HG03439 (cell line): ENCODE data around the gene FOSL2.

ENCODE experiments used
- ATAC-seq: cut with Tn5 transposase; IDR thresholded peaks from one replicate; pipeline ENCODE4 v1.9.1; 2021; ENCODE audit warnings: mild to moderate bottlenecking, moderate library complexity; ENCODE audit not compliant: unreplicated experiment

FOSL2 gene

DNA sequence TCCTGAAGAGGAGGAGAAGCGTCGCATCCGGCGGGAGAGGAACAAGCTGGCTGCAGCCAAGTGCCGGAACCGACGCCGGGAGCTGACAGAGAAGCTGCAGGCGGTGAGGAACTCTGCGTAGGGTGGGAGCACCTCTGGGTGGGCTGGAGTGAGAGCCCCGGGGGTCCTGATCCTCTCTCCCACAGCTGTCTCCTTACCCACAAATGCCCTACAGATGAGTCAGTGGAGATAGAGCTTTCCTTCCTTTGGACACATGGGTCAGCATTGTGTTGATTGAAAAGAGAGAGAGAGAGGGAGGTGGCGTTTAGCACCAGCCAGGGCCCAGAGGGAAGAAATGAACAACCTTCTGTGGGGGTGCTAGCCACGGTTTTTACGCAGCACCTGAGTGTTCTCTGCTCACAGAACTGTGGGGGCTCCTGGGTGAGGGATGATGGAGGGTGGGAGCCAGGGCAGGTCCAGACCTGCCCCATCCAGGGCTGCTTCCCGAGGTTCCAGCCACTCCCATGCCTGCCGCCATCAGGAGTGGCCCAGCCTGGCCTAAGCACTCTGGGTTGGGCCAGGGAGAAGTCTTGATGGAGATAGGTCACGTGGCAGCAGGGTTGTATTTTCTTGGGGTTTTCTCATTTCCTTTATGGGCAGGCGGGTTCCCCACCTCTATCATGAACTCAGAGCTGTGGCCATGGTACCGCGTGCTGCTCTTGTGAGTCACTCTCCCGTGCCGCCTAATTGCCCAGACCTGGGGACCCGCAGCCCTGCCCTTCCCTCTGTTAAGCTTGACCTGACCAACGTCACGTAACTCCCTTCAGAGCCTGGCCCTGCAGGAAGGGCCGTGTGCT is 16.3 kb downstream of the FOSL2 start:
- ATAC-seq: no peak

GRCh38 chr2:28411166-28411755 is 18.6 kb downstream of the FOSL2 start:
- no peak for ATAC-seq

GRCh38 chr2:28411956-28412609 is 19.4 kb downstream of the FOSL2 start:
- ATAC-seq: no peak

GRCh38 chr2:28412625-28413151 is 20.0 kb downstream of the FOSL2 start:
- ATAC-seq: no peak

- ATAC-seq: no peak
Observed at GRCh38 chr2:28413152-28413898, 20.7 kb downstream of the FOSL2 start.

GRCh38 chr2:28413899-28414295 is 21.2 kb downstream of the FOSL2 start:
- no peak for ATAC-seq

GRCh38 chr2:28414583-28414982 is 21.9 kb downstream of the FOSL2 start:
- ATAC-seq: no peak

- no peak for ATAC-seq
Observed at GRCh38 chr2:28415010-28415409, 22.4 kb downstream of the FOSL2 start.

- no peak for ATAC-seq
Observed at GRCh38 chr2:28415715-28416114, 23.1 kb downstream of the FOSL2 start.

- ATAC-seq: no peak
Observed at GRCh38 chr2:28419003-28419402, 26.3 kb downstream of the FOSL2 start.

DNA sequence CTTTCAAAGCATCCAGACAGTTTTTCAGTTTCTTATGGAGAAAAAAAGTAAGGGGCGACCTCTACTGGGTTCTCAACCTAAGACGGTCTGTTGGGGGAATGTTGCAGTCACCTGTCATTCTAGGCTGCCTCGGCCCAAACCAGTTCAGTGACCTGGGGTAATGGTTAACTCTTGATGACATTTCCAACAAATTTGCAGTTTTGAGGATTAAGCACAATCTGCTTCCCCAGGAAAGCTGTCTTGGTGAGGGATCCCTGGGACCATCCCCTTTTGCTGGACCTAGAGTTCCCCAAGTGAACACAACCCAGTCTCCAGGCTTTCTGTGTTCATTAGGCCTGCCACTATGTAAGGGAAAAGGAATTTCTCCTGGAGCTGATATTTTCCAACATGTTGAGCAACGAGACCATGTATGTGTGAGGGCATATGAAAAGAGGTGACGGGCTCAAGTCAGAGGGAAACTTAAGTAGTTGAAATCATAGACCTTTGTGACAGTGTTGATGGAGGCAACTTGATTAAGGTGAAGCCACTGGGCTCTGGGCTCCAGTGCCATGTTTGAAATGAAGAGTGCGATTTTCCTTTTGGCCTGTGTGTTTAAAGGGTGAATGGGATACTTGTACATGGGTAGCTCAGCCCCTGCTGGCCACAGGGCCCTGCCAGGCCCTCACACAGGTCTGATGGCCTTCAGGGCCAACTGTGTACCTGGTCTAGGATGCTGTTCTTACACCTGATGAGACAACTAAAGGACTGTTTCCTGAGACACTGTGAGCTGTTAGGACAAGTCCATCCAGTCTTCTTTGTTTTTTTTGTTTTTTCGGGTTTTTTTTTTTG is 27.0 kb downstream of the FOSL2 start:
- ATAC-seq: no peak

- ATAC-seq: no peak
Observed at GRCh38 chr2:28420722-28421121, 28.1 kb downstream of the FOSL2 start.

DNA sequence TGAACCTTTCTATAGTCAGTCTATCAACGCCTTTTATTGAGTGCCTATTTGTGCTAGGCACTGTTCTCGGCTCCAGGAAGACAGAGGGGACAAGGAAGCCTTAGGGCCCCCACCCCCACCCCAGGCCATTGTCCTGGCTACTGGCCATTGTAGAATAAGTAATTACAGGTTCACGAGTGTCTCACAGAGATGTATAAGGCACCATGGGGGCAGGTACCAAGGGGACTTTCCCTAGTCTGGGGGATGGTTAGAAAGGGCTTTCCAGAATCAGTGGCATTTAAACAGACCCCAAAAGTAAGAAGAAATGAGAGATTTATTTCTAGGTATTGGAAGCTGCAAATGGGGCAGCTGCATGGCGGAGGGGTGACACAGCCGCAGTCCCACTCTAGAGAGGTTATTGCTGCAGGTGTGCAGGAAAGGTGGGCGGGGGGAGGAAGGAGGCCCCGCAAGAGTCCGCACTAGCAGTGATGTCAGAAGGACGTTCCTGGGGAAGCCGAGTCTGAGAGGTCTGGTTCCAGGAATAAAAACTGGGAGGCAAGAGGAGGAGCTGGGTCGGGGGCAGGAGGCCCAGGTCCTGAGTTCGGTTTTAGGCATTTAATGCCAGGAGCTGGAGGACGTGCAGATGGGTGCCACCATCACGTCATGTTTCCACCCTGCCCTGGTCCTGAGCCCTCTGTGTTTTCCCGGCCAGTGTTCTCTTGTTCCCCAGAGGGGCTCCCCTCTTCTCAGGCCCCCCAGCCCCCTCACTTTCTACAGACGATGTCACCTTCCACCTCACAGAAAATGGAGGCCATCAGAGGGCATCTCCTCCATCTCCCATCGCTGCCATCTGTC is 30.5 kb downstream of the FOSL2 start:
- ATAC-seq: no peak

DNA sequence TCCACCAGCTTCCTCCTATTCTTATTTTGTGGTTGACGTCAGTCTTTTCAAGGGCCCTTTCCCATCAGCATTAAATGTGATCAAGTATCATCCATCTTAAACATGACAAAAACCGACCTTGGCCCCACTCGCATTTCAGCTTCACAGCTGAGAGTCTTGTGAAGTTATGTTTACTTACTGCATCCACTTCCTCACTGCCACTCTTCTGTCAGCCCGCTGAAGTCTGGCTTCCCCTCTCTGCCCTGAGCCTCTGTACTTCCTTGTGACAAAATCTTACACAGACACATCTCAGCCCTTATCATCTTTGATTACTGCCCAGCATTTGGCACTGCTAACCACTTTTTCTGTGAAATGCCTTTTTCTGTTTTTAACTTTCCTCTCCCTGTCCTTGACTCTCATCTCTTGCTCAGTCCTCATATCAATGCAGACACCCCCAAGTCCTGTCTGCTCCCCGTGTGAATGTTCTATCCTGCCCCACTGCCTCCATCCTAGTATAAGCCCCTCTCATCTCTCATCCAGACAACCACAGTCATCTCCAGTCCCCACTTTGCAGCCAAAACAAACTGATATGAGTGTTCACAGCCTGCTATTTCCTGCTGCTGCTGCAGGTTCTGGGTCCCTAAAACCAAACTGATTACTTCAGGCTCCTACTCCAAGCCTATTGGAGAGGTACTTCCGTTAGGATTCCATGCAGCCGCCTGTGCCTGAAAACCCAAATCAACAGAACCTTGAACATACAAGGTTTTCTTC is 31.4 kb downstream of the FOSL2 start:
- ATAC-seq: no peak

DNA sequence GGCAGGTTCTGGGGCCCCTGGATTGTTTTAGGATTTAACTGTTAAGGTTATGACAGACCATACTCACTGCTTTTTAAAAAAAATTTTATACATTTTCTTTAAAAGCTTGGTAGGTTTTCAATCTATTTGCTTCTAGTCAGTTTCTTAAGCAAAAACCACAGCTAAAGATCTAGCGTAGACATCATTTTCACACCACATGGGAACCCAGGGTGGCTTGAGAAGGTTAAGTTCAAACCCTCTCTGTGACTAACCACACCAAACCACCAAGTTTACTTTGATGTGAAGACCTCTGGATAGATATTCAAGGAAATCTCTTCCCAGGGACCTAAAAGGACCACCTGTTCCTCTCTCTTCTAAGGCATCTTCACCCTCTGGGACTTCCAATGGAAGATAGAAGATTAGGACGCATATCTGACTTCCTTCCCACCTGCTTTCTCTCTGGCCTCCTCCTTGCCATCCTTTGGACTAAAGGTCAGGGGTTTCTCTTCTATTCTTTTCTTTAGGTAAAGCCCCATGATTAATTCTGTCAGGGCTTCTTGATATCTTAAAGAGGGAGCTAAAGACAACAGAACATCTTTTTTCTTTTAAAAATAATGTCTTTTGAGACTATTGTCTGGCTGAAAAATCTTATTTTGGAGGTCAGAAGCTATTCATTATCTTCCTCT is 32.3 kb downstream of the FOSL2 start:
- no peak for ATAC-seq

- no peak for ATAC-seq
Observed at GRCh38 chr2:28425464-28425835, 32.8 kb downstream of the FOSL2 start.

- no peak for ATAC-seq
Observed at GRCh38 chr2:28427741-28428415, 35.2 kb downstream of the FOSL2 start.

DNA sequence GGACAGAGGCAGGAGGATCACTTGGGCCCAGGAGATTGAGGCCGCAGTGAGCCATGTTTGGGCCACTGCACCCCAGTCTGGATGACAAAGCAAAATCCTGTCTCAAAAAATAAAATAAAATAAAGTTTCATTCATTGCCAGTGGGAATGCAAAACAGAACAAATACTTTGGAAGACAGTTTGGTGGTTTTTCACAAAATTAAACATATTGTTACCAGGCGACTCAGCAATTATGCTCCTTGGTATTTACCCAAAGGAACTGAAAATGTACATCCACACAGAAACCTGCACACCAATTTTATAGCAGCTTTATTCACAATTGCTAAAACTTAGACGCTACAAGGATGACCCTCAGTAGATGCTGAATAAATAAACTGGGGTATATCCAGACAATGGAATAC is 35.8 kb downstream of the FOSL2 start:
- ATAC-seq: no peak
